Astrocyte (in vitro differentiated cells and primary cell): Measurements from ENCODE around the gene SPDL1. TPM values are rescaled to one million over a fixed set of nuclear protein-coding genes. Genes with fewer than 3 reads are reported as not detected.

Experiments used
- DNase-seq: peaks from one replicate; pipeline ENCODE4 v3.0.0-alpha.2; 2010; ENCODE audit warnings: low read depth
- FAIRE-seq: peaks from 2 replicates; lab custom pipeline; 2011; peaks lifted over from hg19 to GRCh38; lab: Jason Lieb, UNC
- H2AFZ ChIP-seq: 2 replicates; pipeline ENCODE4 v1.6.0; 2012; ENCODE audit warnings: low read depth, low read length, inconsistent platforms
- H3K27ac ChIP-seq: 2 replicates; pipeline ENCODE4 v1.5.1; 2011; ENCODE audit warnings: low read depth, low read length, inconsistent platforms
- H3K27me3 ChIP-seq: 2 replicates; pipeline ENCODE4 v1.6.0; 2011; ENCODE audit warnings: low read length, inconsistent platforms; ENCODE audit not compliant: insufficient read depth
- H3K36me3 ChIP-seq: 2 replicates; pipeline ENCODE4 v1.5.1; 2011; ENCODE audit warnings: low read length, inconsistent platforms; ENCODE audit not compliant: insufficient read depth
- H3K4me1 ChIP-seq: 2 replicates; pipeline ENCODE4 v1.5.1; 2011; ENCODE audit warnings: low read length, inconsistent platforms; ENCODE audit not compliant: insufficient read depth
- H3K4me2 ChIP-seq: 2 replicates; pipeline ENCODE4 v1.6.0; 2012; ENCODE audit warnings: low read length, inconsistent platforms
- H3K4me3 ChIP-seq: 2 replicates; pipeline ENCODE4 v1.5.1; 2011; ENCODE audit warnings: low read depth, mild to moderate bottlenecking, low read length, inconsistent platforms; ENCODE audit not compliant: insufficient read depth
- H3K79me2 ChIP-seq: 2 replicates; pipeline ENCODE4 v1.6.0; 2012; ENCODE audit warnings: mild to moderate bottlenecking, low read length, inconsistent platforms; ENCODE audit not compliant: insufficient read depth
- H3K9ac ChIP-seq: 2 replicates; pipeline ENCODE4 v1.6.0; 2012; ENCODE audit warnings: mild to moderate bottlenecking, low read length, inconsistent platforms
- H3K9me3 ChIP-seq: 2 replicates; pipeline ENCODE4 v1.5.1; 2012; ENCODE audit warnings: low read depth, mild to moderate bottlenecking, low read length, inconsistent platforms; ENCODE audit not compliant: insufficient read depth
- H4K20me1 ChIP-seq: 2 replicates; pipeline ENCODE4 v1.6.0; 2012; ENCODE audit warnings: low read length, inconsistent platforms; ENCODE audit not compliant: insufficient read depth
- H3K27ac Mint-ChIP-seq: one replicate; pipeline ENCODE4 v1.8.0; 2021; ENCODE audit warnings: mild to moderate bottlenecking, mixed read lengths; ENCODE audit not compliant: unreplicated experiment
- H3K27me3 Mint-ChIP-seq: one replicate; pipeline ENCODE4 v1.8.0; 2021; ENCODE audit warnings: low read depth, mixed read lengths; ENCODE audit not compliant: unreplicated experiment
- H3K36me3 Mint-ChIP-seq: one replicate; pipeline ENCODE4 v1.8.0; 2021; ENCODE audit warnings: low read depth, mixed read lengths; ENCODE audit not compliant: unreplicated experiment
- H3K4me1 Mint-ChIP-seq: one replicate; pipeline ENCODE4 v1.8.0; 2021; ENCODE audit warnings: low read depth, mixed read lengths; ENCODE audit not compliant: unreplicated experiment
- H3K4me3 Mint-ChIP-seq: one replicate; pipeline ENCODE4 v1.8.0; 2021; ENCODE audit warnings: mild to moderate bottlenecking, moderate library complexity, mixed read lengths; ENCODE audit not compliant: unreplicated experiment
- H3K9me3 Mint-ChIP-seq: one replicate; pipeline ENCODE4 v1.8.0; 2021; ENCODE audit warnings: mild to moderate bottlenecking, mixed read lengths; ENCODE audit not compliant: unreplicated experiment
- CTCF ChIP-seq: IDR thresholded peaks from 2 replicates; pipeline ENCODE4 v1.5.1; 2011; ENCODE audit warnings: low read depth, mild to moderate bottlenecking, inconsistent platforms, low read length, moderate library complexity; ENCODE audit not compliant: insufficient read depth
- EZH2 ChIP-seq: IDR thresholded peaks from 2 replicates; pipeline ENCODE4 v1.6.1; 2012; ENCODE audit warnings: mild to moderate bottlenecking, low read length, inconsistent platforms; ENCODE audit not compliant: insufficient read depth
- total RNA-seq: library from RNA; stranded (reverse); gene quantifications from 2 replicates; pipeline ENCODE4 v1.2.1, GENCODE V29; 2021

SPDL1 gene
- total RNA-seq, 1 donor from 2014 or later = 27.0 TPM

GRCh38 chr5:169574134-169574646 lies 9.4 kb upstream of the SPDL1 start:
- Mint-ChIP-seq H3K9me3 (no peaks in the 10 kb centered on the region), H3K27me3 (peaks cover 23% of the 10 kb centered on the region), H3K36me3 (no peaks in the 10 kb centered on the region), H3K4me3 (no peak overlapping the region), H3K4me1 (peaks cover 7% of the 10 kb centered on the region), H3K27ac (no peak overlapping the region)
- H3K4me3 ChIP-seq = no peak overlapping the region
- no peak for TF ChIP-seq EZH2
- no peak for TF ChIP-seq CTCF
- H3K27me3 ChIP-seq = peaks cover 5% of the 10 kb centered on the region
- H3K4me2 ChIP-seq = no peak overlapping the region
- no peak for DNase-seq
- H4K20me1 ChIP-seq = no peaks in the 10 kb centered on the region
- H3K9ac ChIP-seq = no peak overlapping the region
- peaks cover 16% of the 10 kb centered on the region for H3K4me1 ChIP-seq
- no peaks in the 10 kb centered on the region for H3K79me2 ChIP-seq
- H2AFZ ChIP-seq = no peak overlapping the region
- no peak for FAIRE-seq
- H3K36me3 ChIP-seq = no peaks in the 10 kb centered on the region
- no peaks in the 10 kb centered on the region for H3K9me3 ChIP-seq
- H3K27ac ChIP-seq = no peak overlapping the region

GRCh38 chr5:169576181-169576598 lies 7.4 kb upstream of the SPDL1 start:
- no peaks in the 10 kb centered on the region for H3K36me3 Mint-ChIP-seq
- H3K27me3 ChIP-seq = no peaks in the 10 kb centered on the region
- H3K4me2 ChIP-seq = peak overlapping the region; percentile 54
- TF ChIP-seq EZH2 (no peak), CTCF (no peak)
- H3K4me3 ChIP-seq = peak overlapping the region; percentile 21
- no peak overlapping the region for H2AFZ ChIP-seq
- no peaks in the 10 kb centered on the region for H3K9me3 Mint-ChIP-seq
- peaks cover 7% of the 10 kb centered on the region for H3K4me1 Mint-ChIP-seq
- FAIRE-seq (peak; percentile 100), DNase-seq (peak; percentile 99)
- H3K9ac ChIP-seq = no peak overlapping the region
- H3K4me1 ChIP-seq = peaks cover 16% of the 10 kb centered on the region
- H3K27ac ChIP-seq = peak overlapping the region; percentile 48
- H3K79me2 ChIP-seq = no peaks in the 10 kb centered on the region
- no peaks in the 10 kb centered on the region for H4K20me1 ChIP-seq
- H3K9me3 ChIP-seq = no peaks in the 10 kb centered on the region
- H3K27me3 Mint-ChIP-seq = peaks cover 12% of the 10 kb centered on the region
- H3K27ac Mint-ChIP-seq = peak overlapping the region; percentile 29
- no peak overlapping the region for H3K4me3 Mint-ChIP-seq
- no peaks in the 10 kb centered on the region for H3K36me3 ChIP-seq

- Mint-ChIP-seq H3K27me3 (peaks cover 12% of the 10 kb centered on the region), H3K4me3 (no peak overlapping the region), H3K4me1 (peaks cover 9% of the 10 kb centered on the region), H3K36me3 (no peaks in the 10 kb centered on the region), H3K27ac (no peak overlapping the region), H3K9me3 (no peaks in the 10 kb centered on the region)
- Histone ChIP-seq H3K79me2 (no peaks in the 10 kb centered on the region), H3K36me3 (no peaks in the 10 kb centered on the region), H3K9me3 (no peaks in the 10 kb centered on the region), H3K4me3 (no peak overlapping the region), H3K4me2 (no peak overlapping the region), H4K20me1 (no peaks in the 10 kb centered on the region), H3K9ac (no peak overlapping the region), H3K27me3 (no peaks in the 10 kb centered on the region), H3K27ac (no peak overlapping the region), H3K4me1 (peaks cover 16% of the 10 kb centered on the region), H2AFZ (no peak overlapping the region)
- TF ChIP-seq EZH2 (no peak), CTCF (peak; percentile 32)
- no peak for FAIRE-seq
- peak; percentile 50 for DNase-seq
These were observed 5.6 kb upstream of the SPDL1 start for GRCh38 chr5:169577951-169578350.
